Endometrial microvascular endothelial cells (primary cell): ENCODE results near the gene OVCA2. TPM values are rescaled to one million over a fixed set of nuclear protein-coding genes. Genes with fewer than 3 reads are reported as not detected.

ENCODE experiments used
- in situ Hi-C: cut with HindIII; loops from 2 replicates; pipeline ENCODE4 v1.10.0; 2017; ENCODE audit warnings: low sequenced_read_pairs, low pct_unique_long_range_greater_than_20kb; ENCODE audit errors: inconsistent ontology term
- total RNA-seq: library from RNA; depleted of rRNA; stranded (reverse); fragments of >200 nt; gene quantifications from one replicate; pipeline ENCODE4 v1.2.3, GENCODE V29; 2015; ENCODE audit errors: inconsistent ontology term

OVCA2 gene
- total RNA-seq, 1 donor from 2014 or later: 97.7 TPM

GRCh38 chr17:2071455-2072281 lies 29.8 kb downstream of the OVCA2 start:
- in situ Hi-C loops: no loop called here

- in situ Hi-C loops: no loop called here
Observed at GRCh38 chr17:2074919-2075318, 33.1 kb downstream of the OVCA2 start.

GRCh38 chr17:2075336-2076086 lies 33.7 kb downstream of the OVCA2 start:
- in situ Hi-C loops: no loop called here

DNA sequence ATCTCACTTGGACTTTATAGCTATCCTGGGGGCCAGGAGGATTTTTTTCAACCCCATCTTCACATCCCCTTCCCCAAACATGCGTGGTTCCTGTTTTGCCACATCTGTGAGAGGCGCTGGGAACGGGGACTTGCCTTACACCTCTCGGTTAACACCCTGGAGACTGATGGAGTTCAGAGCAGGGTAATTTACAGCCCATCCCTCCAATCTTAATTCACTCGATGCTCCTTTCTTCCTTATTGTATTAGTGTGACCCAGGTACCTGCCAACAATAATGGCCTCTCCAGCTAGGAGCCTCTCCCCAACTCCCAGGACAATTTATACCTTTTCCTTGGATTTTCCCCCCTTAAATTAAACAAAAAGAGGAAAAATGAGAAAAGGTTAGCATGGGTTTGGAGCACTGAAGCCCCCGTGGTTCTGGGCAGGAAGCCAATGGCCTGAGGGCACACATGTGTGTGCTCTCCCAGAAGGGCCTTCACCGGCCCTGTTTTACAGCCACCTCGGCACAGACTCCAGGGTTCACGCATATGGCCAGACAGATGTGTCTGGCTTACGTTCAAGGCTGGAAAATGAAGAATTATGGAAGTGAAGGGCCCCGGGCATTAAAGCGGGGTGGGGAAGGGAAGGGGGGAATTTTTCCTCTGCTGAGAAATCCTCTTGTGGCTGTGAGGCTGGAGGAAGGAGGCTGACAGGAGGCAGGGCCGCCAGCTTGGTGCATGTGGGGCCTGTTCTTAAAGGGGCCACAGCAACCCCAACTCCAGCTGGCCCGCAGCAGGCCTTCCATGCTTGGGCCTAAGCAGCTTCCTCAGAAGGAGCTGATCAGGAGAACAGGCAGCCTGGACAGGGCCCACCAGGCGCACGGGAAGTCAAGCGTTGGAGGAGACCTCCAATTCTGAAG lies 34.5 kb downstream of the OVCA2 start:
- in situ Hi-C loops: no loop called here

GRCh38 chr17:2077040-2077439 lies 35.2 kb downstream of the OVCA2 start:
- in situ Hi-C loops: no loop called here

DNA sequence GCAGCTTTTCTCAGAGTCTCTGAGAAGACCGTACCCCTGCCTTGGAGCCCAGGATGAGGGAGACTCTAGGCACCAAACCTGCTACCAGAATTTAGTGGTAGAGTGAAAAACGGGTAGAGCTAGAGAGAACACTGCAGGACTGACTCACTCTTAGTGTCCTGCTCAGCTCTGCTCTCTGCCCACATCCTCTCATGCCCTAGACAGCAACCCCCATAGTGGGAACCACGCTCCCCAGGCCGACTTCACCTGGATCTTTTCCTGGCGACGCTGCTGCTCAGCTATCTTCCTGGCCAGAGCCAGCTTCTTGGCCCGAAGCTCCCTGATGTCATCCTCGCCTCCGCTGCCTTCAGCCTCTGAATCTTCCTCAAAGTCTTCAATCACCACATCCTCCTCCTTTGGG lies 39.7 kb downstream of the OVCA2 start:
- in situ Hi-C loops: no loop called here

GRCh38 chr17:2082003-2082781 lies 40.4 kb downstream of the OVCA2 start:
- in situ Hi-C loops: no loop called here

DNA sequence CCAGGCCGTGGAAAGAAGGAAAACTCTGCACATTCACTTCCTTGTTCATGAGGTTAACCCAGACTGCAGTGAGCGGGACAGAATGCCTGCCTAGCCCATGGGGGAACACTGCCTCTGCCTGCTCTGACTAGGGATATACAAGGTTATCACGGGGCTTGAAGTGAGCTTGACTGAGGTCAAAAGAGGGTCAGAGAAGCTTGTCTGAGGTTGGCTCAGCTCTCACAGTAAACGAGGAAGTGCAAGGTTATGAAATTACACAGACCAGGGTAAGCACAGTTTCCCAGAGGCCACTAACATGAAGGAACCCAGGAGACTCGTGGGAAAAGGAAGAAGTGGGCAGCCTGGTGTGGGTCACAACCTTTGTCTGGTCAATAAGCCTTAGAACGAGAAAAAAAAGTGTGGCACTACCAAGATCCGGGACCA lies 41.8 kb downstream of the OVCA2 start:
- in situ Hi-C loops: no loop called here

DNA sequence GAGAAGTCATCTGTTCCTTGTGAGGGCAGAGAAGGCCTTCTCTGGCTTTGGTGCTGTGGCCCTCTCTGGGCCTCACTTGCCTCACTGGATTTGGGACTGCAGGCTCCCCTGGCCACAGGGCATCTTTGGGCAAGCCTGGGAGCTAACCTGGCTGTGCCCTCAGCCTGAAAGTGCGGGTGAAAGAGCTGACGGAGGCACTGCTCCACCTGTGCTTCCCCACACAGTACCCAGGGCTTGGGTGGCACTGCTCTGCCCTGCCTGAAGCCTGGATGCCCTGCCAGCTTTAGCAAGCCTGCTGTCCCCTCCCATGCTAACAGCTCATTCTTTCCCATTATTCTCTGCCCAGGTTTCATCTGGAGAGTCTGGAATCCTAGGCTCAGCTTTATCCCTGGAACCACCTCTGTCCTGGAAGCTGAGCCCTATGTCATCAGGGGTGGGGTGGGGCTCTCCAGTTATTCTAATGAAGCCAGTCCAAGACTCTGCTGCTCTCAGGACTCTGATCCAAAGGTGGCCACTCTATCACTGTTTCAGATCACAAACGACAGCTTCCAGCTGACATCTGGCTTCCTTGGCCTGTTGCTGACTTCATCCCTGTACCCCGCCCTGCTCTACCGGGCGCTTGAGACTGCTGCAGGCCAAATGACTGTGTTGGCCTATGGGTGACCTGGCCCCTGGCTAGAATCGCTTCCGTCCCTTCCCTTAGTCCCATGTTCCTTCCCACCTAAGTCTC lies 42.4 kb downstream of the OVCA2 start:
- in situ Hi-C loops: no loop called here

GRCh38 chr17:2084766-2085647 lies 43.2 kb downstream of the OVCA2 start:
- in situ Hi-C loops: no loop called here

GRCh38 chr17:2085648-2085949 lies 43.8 kb downstream of the OVCA2 start:
- in situ Hi-C loops: no loop called here

DNA sequence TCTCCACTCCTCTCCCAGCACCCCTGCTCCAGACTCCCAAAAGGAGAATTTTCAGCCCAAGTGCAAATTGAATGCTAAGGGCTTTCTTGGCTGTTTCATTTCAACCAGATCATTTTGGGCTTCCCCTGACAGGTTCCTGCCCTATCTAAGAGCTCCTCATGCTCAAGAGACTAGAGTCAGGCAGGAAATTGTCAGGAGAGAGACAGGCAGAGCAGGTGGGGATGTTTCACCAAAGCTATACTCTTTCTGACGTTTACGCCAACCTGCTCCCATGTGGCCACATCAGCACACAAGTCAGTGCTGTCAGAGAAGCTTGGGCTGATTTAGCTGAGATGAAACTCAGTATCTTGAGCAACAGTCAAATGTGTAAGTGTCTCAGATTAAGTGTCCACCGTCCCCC lies 44.5 kb downstream of the OVCA2 start:
- in situ Hi-C loops: no loop called here

DNA sequence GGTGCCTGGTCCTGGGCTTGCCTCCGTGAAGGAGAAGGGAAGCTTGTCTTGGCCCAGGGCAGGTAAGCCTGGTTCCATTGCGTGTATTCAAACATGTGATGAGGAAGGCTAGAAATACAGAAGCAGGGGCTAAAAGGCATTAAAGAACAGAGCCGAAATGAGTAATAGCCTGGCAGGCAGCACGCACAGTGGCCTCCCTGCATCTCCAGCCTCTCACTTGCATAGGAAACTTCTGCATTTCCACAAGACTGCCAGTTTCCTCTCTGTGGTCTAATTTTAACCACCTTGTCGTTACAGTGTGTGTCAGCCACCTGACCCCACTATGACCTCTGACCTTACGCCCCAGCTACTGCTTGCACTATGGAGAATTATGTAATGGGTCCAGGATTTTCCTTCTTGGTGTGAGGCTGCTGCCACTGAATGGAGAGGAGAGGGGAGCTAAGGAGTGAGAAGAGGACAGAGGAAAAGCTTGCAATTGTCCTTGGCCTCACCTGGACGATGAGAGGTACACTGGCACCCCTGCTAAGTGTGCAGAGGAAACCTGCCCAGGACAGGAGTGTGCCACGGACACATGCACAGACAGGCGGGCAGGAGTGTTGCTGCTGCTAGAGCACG lies 45.9 kb downstream of the OVCA2 start:
- in situ Hi-C loops: no loop called here

DNA sequence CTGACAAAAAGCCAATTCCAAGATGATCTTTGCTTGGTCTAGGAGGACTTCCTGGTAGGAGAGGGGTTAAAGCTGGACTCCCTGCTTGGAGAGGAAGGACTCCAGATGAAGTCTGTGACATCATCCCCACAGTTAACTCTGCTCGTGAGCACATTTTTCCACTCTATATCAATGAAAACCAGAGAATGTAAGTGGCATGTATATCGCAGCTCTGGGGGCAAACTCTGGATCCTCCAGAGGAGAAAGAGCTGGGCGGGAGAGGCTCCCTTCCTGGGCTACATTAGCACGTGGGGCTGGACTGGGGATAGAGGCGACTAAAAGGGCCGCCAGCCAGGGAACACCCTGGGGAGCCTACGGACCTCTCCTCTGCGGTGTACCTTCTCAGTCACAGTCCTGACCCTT lies 47.2 kb downstream of the OVCA2 start:
- in situ Hi-C loops: no loop called here

- in situ Hi-C loops: no loop called here
Observed at GRCh38 chr17:2090210-2090641, 48.4 kb downstream of the OVCA2 start.

DNA sequence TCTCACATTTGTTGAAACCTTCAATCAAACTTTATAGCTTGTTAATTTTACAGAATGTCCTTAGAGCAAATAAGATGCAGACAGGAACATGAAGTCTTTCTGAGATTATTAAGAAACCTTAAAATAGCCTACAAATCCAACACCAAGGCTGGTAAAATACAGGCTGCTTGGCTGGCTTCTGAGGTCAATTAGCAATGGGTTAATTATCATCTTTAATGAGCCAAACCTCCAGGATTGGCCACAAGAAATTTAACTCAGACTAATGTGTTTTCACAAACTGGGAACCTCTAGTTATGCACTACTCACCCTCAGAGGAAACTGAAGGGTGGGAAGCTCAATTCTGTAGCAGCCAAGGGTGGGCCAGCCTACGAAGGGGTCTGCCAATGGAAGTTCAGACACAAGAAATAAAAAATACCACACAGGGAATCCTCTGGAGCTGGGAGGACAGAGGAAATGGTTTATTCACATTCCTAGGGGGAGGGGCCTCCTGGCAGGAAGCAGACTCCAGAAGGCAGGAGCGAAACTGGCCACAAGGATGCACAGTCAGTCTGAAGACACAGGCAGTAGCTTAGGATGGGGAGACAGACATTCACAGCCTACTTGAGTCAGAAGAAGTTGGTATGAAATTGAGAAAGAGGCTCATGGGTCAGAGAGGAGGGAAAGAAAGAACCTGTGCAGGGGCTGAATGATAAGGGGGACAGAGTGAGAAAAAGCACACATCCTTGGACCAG lies 49.1 kb downstream of the OVCA2 start:
- in situ Hi-C loops: no loop called here
